Stimulated activated CD8-positive, alpha-beta memory T cell treated with anti-CD3 and anti-CD28 coated beads, Interleukin-2, amount 100 ng/mL, for 1 hour (primary cell): Measurements from ENCODE around the gene VCL.
"Not testable (repeated sequence)": the region's sequence is repeated elsewhere in the genome, so short reads cannot be mapped to it uniquely, and the experiment has no call there.

ENCODE experiments used
- DNase-seq, 2 donors: peaks; one replicate each; pipeline ENCODE4 v3.0.0-alpha.2; 2020; ENCODE audit warnings: low read depth in 2 of 2

The VCL gene

DNA sequence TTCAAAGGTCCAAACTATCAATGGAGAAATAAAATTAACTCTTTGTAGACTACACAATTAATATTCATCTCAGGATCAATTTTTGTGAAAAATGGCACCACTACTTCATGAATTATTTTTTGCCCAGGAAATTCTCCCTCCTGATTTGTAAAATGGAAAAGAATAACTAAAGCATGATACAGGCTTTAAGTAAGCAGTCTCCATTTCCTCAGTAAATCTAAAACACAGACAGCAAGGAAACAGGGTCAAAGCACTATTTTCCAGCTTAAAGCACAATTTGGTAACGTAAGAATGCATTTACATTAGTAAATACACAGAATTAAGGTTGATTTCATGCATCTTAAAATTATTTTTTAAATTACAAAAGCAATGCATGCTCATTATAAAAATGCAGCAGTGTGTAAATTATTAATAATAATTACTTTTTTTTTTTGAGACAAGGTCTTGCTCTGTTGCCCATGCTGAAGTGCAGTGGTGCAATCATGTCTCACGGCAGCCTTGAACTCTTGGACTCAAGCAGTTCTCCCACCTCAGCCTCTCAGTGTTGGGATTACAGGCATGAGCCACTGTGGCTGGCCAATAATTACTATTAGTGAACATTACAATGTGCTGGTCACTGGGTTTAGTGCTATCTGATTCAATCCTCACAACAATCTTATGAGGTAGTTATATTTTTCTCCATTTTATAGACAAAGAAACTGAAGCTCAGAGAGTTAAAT, 26.1 kb upstream of the VCL start:
- no peak for DNase-seq

DNA sequence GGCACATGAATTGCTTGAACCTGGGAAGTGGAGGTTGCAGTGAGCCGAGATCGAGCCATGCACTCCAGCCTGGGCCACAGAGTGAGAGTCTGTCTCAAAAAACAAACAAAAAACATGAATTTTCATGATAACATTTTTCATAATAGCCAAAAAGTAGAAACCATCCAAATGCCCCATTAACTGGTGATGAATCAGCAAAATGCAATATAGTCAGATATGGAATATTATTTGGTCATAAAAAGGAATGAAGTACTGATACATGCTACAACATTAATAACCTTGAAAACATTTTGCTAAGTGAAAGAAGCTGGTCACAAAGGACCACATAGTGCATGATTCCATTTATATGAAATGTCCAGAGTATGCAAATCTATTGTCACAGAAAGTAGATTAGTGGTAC, 24.5 kb upstream of the VCL start:
- no peak for DNase-seq

DNA sequence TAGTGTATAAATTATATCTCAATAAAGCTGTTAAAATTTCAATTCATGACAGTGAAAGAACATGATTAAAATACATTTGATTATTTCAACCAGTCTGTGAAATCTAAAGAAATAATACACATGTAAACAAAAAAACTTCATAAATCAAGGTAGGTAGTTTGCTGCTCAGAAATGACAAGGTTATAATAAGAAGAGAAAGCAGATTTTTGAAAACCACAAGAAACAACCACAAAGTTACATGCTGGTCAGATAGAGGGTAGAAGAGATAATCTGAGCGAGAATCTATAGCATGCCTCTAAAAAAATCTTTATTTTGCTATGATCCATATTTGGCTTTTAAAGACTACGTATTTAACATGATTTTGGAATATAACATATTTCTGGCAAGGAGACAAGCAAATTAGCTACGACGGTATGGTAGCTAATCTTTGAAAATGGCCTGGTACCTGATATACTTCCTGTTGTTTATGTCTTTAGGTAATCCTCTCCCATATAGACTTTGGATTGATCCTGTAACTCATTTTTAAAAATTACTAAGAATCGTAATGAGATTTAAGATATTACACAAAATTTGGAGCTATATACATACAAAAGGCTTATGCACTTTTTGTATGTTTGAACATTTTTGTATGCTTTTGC, 23.5 kb upstream of the VCL start:
- no peak for DNase-seq

DNA sequence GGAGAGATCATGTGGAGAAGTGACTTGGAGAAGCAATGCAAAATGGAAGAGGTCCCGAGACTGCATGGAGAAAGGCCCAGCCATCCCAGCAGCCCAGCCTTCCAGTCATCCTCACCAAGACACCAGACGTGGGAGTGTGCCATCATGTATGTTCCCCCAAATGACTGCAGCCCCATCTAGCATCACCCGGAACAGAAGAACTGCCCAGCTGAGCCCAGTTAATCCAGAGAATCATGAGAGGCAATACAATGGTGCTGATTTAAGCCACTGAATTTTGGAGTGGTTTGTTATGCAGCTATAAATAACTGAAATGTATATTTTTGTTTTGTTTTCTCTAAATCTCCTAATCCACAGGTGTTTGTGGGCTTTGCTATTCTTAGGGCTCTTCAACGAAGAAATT, 22.5 kb upstream of the VCL start:
- no peak for DNase-seq

DNA sequence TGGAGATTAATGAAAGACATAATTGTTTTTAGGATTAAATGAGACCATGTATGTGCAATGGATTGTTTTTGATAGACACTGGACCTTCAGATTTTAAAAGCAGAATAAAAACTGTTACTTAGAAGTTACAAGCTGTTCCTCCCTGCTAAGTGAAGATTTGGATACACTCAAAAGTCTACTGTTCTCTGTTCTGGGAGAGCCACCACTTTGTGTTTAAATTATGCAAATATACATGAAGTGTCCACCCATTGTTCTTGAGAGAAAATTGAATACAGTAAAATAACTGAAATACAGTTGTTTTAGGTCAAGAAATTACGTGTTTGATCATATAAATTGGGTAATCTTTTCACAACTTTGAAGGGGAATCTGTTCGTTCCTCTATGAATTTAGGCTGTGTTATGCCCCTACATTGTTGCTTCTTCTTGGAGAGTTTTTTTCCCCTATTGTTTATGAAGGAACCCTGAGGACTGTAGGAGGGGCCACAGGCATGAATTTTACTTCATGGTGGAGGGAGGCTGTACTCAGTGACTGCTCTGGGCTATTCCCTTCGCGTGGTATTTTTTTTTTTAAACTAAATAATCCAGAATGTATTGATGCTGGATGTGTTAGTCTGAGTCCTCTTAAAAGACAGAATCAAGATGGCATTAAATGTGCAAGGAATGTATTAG, 18.6 kb upstream of the VCL start:
- DNase-seq = no peak

DNA sequence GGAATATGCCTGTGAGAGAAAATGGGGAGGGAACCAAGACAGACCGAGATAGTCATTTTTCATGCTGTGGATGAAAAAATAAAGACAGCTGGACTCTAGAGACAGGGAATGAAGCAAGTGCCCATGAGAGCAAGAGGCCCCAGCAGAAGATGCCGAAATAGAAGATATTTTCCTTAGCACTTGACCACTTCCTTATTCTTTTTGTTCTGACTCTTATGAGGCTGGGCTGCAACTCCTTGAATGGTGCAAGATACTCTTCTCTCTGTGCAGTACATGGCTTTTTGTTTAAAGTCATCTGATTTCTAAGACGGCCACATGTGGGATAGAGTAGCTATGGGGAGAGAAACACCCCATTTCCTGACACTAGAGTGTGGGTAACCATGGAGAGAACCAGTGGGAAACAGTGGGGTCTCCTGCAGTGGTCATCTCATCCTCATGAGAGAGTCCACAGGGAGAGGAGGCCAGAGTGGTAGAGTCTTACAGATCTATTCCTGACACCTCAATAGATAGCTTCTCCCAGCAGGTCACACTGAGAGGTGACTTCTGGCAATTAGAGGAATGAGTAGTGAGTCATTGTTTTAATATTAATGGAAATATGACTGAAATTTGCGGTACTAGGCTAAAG, 18.0 kb upstream of the VCL start:
- no peak for DNase-seq

DNA sequence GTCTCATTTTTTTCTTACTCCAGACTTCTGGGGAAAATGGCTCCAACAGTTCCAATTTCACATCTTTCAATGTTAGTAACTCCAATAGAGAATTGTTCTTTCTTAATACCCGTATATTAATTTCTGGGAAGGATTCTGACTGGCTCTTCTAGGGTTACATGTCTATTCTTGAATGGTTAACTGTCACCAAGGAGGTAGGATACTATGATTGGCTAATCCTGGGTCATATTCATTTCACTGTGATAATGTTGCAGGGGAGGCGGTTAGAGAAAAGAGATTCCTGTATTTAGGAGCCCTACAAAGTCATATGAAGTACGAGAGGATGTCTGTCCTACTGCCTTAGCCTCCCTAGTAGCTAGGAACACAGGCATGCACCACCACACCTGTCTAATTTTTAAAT, 16.1 kb upstream of the VCL start:
- DNase-seq = no peak

DNA sequence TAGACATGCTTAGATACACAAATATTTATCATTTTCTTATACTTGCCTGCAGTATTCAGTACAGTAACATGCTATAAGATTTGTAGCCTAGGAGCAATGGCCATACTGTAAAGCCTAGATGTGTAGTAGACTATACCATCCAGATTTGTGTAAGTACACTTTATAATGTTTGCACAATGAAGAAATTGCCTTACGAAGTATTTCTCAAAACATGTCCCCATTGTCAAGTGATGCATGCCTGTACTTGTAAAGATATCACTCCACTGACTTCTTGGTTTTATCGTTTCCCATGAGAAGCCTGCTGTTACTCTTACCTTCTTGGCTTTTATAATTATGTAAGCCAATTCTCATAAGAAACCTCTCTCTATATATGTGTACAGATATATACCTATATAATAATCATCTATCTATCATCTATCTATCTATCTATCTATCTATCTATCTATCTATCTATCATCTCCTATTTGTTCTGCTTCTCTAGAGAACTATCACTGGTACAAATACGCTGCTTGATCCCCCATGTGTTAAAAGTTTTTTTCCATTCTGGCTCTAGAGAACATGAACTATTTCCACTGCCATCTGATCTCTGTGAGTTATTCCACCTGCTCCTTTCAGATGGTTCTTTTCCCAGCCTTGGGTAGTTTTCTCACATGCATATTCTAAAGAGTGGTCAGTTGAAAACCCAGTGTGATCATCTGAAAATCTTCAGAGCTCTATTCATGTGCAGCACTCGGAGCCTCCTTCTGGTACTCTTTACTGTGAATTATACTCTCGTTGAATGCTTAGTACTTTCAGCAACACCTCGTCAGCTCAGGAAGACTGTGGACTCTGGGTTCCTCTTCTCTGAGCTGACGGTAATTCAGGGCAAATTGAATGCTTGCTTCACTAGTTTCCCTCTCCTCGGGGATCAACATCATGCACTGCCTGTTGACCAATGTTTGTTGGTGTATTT, 14.5 kb upstream of the VCL start:
- no peak for DNase-seq

DNA sequence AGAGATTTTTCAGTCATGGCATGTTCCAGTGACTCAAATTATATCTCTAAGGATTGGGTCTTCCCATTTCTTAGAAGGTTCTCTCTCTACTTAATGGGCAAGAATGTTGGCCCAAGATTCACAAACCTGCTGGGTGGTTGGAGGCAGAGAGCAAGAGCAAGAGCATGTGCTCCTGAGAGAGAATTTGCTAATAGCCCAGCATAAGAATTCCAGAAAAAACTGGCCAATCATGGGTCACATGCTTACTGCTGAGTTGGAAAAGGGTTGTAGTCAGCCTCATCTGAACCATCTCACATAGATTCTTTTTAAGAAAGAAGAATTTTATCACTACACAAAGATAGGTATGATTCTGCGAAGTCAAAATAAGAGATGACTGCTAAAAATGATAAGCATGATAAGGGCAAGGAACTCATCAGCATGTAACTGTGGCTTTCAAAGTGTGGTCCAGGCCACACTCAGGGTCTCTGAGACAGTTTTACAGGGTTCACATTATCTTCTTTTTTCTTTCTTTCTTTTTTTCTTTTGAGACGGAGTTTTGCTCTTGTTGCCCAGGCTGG, 8.2 kb upstream of the VCL start:
- no peak for DNase-seq

DNA sequence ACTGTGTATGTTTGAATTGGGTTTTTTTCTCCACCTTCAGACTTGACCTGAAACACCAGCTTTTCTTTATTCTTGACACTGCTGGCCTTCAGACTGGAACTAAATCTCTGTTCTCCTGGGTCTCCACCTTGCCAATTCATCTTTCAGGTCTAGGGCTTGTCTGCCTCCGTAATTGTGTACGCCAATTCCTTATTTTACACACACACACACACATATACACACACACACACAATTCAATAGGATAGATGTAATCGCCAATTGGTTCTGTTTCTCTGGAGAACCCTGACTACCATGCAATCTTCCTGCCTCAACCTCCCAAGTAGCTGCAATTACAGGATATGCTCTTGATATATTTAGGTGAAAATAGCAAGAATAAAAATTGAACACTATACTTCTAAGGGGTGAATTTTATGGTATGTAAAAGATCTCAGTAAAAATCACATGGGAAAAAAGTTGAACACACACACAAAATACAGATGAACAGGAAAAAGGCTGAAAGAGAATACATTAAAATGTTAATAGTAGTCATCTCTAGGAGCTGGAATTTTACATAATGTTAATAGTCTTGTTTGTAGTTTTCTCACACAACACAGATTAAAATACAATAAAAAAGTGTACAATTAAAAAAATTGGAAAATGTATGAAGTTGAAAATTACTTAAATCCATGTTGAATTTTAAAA, 6.6 kb upstream of the VCL start:
- DNase-seq = no peak

DNA sequence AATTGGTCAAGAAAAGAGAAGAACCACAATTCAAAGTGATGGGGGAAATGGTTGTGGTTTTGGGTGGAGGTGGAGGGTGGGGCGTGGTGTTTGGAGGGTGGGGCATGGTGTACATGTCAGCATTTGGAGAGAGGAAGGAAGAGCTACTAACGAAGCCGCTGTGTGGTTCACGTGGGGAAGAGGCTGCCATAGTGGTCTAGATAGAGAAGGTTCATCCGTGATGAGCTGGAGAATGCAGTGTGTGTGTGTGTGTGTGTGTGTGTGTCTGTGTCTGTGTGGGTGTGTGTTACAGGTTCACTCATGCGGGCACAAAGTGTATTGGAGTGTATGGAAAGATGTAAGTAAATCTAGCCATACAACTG, 6.1 kb upstream of the VCL start:
- peak; percentile 46 to 68 for DNase-seq

DNA sequence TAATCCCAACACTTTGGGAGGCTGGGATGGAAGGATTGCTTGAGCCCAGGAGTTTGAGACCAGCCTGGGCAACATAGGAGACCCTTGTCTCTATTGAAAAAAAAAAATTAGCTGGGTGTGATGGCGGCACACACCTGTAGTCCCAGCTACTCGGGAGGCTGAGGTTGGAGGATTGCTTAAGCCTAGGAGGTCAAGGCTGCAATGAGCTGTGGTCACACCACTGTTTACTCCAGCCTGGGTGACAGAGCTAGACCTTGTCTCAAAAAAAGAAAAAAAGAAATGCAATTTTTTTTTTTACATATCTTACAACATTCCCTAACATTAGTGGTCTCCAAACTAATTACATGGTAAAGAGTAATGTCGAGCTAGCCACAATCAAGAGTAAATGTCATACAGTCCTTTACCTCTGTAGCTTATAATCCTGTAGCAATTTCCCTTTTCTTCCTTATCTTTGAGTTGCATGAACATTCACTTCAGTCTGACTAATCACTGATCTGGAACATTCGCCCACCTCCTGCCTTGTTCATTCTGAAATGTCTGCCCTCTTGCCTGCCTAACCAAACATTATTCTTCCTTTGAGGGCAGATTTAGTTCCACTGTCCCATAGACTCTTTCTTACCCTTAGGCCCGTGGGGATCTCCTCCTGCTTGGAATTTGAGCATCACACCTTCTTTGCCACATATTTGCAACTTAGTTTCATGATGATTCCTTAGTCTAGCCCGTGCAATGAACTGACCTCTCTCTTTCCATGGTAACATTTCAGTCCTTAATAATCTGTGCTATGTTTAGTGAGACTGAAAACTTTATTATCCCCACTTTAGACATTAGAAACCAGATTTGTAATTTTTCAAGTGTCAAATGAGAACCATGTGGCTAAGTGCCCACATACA, 4.8 kb upstream of the VCL start:
- no peak for DNase-seq

DNA sequence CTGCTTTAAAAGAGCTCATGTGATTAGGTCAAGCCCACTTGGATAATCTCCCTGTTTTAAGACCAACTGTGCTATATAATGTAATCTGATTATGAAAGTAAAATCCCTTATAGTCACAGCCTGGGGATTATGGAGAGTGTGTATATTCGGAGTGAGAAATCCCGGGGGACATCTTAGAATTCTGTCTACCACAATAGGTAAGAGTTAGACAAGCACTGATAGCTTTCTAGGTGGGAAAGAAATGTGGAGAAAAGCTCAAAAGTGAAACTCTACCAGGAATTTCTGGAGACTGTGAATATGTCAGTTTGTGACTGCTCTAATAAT, 2.9 kb upstream of the VCL start:
- DNase-seq = no peak

DNA sequence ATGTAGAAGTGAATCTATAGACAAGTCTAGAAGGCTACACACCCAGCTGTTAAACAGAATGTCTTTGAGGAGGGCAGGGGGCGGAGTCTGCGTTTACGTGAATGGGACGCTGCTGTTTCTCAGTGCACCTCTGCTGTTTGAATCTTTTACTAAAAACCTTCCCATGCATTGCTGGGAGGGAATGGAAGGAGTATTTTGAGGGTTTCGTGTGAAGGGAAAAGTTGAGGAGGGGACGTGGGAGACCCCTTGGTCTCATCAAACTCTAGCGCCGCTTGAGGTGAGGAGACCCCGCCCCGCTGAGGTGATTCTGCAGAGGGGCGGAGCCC, 492 bp upstream of the VCL start:
- peak in 1 of 2 donors; percentile 21 for DNase-seq

DNA sequence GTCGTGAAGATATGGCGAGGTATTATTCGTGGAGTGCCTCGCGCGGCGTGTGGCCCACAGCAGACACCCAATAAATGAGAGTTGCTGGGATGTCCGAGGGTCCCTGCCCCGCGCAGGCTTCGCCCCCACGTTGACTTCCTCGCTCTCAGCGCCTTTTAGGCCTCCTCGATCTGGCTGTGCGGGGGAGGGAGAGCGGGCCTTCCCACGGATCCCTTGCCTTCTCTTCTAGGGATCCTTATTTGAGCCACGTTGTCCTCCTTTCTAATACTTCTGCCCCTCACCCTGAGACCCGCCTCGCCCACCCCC, 660 bp downstream of the VCL start:
- DNase-seq = no peak

DNA sequence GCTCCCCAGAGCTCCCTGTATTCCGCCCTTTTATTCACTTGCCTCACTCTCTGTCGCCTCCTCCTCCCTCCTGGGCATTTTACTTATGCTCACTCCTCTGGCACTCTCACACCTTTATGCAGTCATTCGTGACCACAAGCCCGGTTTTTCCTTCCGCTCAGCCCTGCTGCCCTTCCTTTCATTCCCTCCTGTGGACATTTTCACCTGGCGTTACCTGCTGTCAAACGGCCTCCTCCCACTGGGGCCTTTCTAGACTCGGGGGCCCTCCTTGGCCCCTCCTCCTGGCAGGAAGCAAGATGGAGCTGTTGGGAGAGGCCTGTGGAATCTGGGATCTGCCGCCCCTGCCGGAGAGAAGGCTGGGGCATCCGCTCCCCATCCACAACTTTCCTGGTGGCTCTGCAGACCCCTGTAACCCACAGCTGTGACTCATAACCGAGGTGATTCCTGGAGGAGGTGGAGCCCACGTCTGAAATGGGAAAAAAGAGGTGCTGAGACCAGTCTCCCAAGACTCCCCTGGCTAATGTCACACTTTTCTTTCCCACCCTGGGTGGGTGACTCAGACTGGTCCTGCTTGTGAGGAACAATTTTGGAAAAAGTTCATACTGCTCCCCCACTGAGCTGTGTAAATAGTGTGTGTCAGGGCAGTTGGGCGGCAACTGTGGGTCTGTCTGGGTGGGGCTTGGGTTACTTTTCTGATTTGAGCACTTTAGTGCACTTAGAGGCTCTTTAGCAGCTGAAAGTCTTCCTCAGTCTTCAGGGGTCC, 1.2 kb downstream of the VCL start:
- DNase-seq = no peak

DNA sequence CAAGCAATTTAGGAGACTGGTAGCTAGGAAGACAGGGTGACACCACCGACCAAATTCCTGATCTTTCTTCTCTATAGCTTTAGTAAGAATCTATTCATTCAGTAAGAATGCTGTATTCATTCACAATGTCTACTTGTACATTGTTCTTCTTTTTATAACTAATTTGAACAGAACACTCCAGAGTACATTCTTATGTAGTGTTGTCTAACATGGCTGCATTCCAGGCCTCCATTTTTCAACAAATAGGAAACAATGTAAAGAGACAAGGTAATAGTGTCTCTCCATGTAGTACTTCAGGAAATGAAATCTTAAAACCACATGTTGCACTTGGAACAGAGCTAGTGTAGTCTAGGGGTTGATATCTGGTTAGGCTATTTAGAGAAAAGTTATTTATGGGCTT, 1.8 kb downstream of the VCL start:
- no peak for DNase-seq

DNA sequence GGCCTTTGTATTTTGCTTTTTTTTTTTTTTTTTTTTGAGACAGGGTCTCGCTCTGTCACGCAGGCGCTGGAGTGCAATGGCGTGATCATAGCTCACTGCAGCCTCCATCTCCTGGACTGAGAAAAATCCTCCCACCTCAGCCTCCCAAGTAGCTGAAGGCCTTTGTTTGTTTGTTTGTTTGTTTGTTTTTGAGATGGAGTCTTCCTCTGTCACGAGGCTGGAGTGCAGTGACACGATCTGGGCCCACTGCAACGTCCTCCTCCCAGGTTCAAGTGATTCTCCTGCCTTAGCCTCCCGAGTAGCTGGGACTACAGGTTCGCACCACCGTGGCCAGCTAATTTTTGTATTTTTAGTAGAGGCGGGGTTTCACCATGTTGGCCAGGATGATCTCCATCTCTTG, 2.3 kb downstream of the VCL start:
- DNase-seq = not testable (repeated sequence)

DNA sequence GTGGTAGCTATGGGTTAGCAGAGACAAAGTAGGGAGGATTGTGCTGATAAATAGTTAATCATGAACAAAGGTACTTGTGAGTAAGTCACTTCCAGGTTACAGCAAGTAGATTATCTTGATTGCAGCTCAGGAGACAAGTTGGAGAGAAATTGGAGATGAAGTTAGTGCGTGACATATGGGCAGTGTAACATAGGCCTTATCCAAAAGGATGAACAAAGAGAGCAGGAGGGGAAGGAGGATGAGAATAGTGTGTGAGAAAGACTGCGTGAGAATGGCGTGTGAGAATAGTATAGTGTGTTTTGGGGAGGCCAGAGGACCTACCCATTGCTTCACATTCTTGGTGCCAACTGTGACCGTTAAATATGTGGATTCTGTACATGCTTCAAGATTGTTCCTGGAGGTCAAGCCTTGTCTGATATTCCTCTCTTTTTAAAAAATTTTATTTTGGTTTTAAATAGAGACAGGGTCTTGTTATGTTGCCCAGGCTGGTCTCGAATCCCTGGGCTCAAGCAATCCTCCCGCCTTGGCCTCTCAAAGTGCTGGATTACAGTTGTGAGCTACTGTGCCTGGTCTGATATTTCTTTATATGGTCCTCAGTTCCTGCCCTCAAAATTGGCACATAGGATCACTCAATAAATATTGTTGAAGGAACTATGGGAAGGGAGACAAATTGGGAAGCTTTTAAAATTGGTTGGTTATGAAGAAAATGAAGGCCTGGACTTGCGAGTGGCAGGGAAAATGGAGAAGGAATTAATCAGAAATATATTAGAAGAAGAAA, 3.2 kb downstream of the VCL start:
- DNase-seq = no peak
